Urothelium cell line (cell line): ENCODE results near the gene APCDD1L.
A peak's percentile ranks its signal among the peaks of the same experiment; 100 is the strongest.

ENCODE experiments used
- DNase-seq: peaks from one replicate; pipeline ENCODE4 v3.0.0; 2011; ENCODE audit warnings: low spot score, mixed read lengths
- FAIRE-seq: peaks from 2 replicates; lab custom pipeline; 2011; peaks lifted over from hg19 to GRCh38; lab: Jason Lieb, UNC

The APCDD1L gene

GRCh38 chr20:58492795-58493524 is 22.2 kb downstream of the APCDD1L start:
- peak; percentile 100 for FAIRE-seq
- DNase-seq: no peak

GRCh38 chr20:58492074-58492718 is 23.0 kb downstream of the APCDD1L start:
- no peak for FAIRE-seq
- no peak for DNase-seq

- FAIRE-seq: no peak
- DNase-seq: no peak
Measured at GRCh38 chr20:58486207-58486606, 29.0 kb downstream of the APCDD1L start.

GRCh38 chr20:58485393-58485792 is 29.8 kb downstream of the APCDD1L start:
- DNase-seq (no peak), FAIRE-seq (no peak)

- DNase-seq (no peak), FAIRE-seq (no peak)
Measured at GRCh38 chr20:58483470-58483869, 31.7 kb downstream of the APCDD1L start.

- no peak for DNase-seq
- FAIRE-seq: no peak
Measured at GRCh38 chr20:58483051-58483450, 32.1 kb downstream of the APCDD1L start.

- no peak for FAIRE-seq
- no peak for DNase-seq
Measured at GRCh38 chr20:58482416-58482815, 32.8 kb downstream of the APCDD1L start.

- DNase-seq: no peak
- no peak for FAIRE-seq
Measured at GRCh38 chr20:58481481-58482021, 33.6 kb downstream of the APCDD1L start.

- FAIRE-seq (no peak), DNase-seq (no peak)
Measured at GRCh38 chr20:58480551-58481336, 34.5 kb downstream of the APCDD1L start.

- FAIRE-seq: no peak
- no peak for DNase-seq
Measured at GRCh38 chr20:58479726-58480440, 35.3 kb downstream of the APCDD1L start.

GRCh38 chr20:58478141-58478805 is 36.9 kb downstream of the APCDD1L start:
- peak; percentile 50 for DNase-seq

GRCh38 chr20:58475466-58475865 is 39.7 kb downstream of the APCDD1L start:
- FAIRE-seq: no peak
- DNase-seq: no peak

More at GRCh38 chr20:58478141-58478805, 36.9 kb downstream of the APCDD1L start:
- no peak for FAIRE-seq

- FAIRE-seq (peak; percentile 52), DNase-seq (no peak)
Measured at GRCh38 chr20:58473453-58474425, 41.5 kb downstream of the APCDD1L start.

- FAIRE-seq (no peak), DNase-seq (no peak)
Measured at GRCh38 chr20:58472273-58473018, 42.8 kb downstream of the APCDD1L start.

- no peak for DNase-seq
- FAIRE-seq: no peak
Measured at GRCh38 chr20:58471193-58472164, 43.7 kb downstream of the APCDD1L start.

GRCh38 chr20:58470336-58471192 is 44.6 kb downstream of the APCDD1L start:
- DNase-seq (no peak), FAIRE-seq (no peak)
